Stimulated activated CD4-positive, alpha-beta T cell treated with anti-CD3 and anti-CD28 coated beads, Interleukin-4, amount 100 ng/mL, for 1 hour (primary cell): ENCODE results near the gene IL12RB2.

Experiments used
- DNase-seq: peaks from one replicate; pipeline ENCODE4 v3.0.0-alpha.2; 2020

The IL12RB2 gene

GRCh38 chr1:67348586-67349252, 41.0 kb downstream of the IL12RB2 start:
- no peak for DNase-seq

GRCh38 chr1:67350783-67351182, 43.1 kb downstream of the IL12RB2 start:
- no peak for DNase-seq

DNA sequence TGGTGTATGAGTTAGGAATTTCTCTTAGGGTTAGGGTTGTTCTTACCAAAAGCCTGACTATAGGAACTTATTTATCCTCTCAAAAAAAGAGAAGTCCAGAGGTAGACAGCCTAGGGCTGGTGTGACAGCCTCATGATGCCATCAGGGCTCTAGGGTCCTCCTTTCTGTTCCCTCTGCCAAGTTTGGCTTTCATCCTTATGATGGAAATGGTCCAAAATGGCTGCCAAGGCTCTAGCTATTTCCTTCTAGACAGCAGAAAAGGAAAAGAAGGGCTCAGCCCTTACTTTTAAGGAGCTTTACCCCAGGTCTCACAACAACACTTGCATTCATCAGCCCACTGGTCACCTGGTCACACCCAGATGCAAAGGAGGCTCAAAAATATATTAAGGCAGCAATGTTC, 44.5 kb downstream of the IL12RB2 start:
- DNase-seq: no peak

- no peak for DNase-seq
These were observed 48.2 kb downstream of the IL12RB2 start for GRCh38 chr1:67355745-67356424.

- DNase-seq: no peak
These were observed 51.9 kb downstream of the IL12RB2 start for GRCh38 chr1:67359592-67359991.

- DNase-seq: no peak
These were observed 54.0 kb downstream of the IL12RB2 start for GRCh38 chr1:67361641-67362040.

GRCh38 chr1:67367370-67368045, 59.8 kb downstream of the IL12RB2 start:
- DNase-seq: no peak

DNA sequence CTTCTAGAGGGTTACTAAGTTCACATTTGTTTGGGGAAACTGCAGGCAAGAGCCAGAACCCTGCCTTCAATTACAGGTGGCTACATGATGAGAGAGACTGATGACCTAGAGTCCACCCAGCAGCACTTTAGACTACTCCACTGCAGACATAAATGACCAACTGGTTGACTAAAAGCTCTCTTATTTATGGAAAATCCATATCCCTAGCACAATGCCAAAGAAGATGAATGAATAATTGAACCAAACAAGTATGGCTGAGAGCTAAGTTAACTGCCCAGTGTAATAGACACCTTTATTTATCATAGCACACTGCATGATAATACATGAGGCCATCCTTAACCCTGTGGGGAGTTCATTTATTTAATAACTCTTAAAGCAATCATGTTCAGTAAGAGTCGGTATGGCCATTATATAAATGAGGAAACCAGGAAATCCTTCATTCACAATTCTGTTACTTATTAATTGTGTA, 60.4 kb downstream of the IL12RB2 start:
- DNase-seq: no peak

- DNase-seq: no peak
These were observed 63.4 kb downstream of the IL12RB2 start for GRCh38 chr1:67371043-67371442.

DNA sequence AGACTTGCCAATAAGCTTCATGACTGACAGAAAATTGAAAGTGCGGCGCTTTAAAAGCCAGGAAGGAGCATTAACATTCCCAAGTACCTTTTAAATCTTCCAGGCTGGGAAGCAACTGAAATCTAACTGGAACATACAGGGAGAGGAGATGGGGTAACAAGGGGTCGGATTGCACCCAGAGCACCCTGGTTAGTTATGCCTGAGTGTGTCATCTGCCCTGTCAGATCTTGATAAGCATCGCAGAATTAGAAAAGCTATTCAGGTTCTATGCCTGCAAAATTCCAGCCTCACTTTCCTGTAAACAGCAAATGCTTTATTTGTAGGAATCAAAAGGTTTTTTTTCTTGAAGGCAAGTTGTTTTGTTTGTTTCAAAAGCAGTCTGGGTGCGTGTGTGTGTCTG, 64.0 kb downstream of the IL12RB2 start:
- DNase-seq: no peak

DNA sequence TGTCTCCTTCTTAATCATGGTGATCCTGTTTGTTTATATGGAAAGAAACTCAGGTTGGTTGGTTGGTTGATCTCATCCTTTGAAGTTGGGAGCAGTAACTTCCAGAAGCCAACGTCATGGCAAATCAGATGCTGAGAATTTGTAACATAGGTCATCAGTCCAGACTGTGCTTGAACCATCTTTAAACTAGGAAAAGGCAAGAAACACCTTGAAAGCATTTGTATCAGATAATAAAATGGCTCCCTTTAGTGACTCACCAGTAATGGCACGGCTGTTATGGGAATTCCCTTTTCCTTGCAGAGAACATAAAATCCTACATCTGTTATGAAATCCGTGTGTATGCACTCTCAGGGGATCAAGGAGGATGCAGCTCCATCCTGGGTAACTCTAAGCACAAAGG, 64.5 kb downstream of the IL12RB2 start:
- DNase-seq: no peak

GRCh38 chr1:67372898-67373297, 65.2 kb downstream of the IL12RB2 start:
- DNase-seq: no peak

DNA sequence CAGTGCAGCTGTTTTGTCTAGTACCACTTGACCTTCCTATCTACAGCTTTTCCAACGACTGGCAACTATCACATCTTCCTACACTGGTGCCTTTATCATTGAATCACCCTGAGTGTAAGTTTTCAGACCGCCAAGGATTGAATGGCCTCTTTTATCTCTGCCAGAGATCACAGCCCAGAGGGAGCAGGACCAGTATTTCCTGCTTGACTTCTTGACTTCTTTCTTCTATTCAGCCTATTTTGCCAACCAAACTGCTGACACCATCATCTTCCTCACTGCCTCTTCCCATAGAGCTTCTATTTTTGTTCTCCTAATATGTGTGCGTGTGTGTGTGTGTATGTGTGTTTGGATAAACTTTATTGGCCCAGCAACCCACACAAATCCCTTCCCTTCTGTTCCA, 68.7 kb downstream of the IL12RB2 start:
- DNase-seq: no peak

- DNase-seq: no peak
These were observed 69.6 kb downstream of the IL12RB2 start for GRCh38 chr1:67377253-67377652.

- no peak for DNase-seq
These were observed 73.5 kb downstream of the IL12RB2 start for GRCh38 chr1:67381154-67381553.

DNA sequence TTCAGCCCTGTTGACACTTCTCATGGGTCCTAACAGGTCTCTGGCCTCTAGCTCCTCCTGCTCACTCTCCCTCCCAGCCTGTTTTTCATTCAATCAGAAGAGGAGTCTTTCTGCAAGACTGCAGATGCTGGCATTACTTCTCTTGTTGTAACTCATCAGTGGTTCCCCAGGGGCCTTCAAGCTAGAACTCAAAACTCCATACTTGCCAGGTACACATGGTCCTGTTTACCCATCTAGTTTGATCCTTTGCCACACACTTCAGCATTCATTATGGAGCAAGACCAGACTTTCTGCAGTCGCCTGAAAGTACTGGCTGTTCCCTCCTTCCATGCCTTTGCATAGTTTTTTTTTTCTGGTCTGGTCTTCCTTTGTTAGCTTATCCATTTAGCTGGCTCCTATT, 74.6 kb downstream of the IL12RB2 start:
- no peak for DNase-seq

DNA sequence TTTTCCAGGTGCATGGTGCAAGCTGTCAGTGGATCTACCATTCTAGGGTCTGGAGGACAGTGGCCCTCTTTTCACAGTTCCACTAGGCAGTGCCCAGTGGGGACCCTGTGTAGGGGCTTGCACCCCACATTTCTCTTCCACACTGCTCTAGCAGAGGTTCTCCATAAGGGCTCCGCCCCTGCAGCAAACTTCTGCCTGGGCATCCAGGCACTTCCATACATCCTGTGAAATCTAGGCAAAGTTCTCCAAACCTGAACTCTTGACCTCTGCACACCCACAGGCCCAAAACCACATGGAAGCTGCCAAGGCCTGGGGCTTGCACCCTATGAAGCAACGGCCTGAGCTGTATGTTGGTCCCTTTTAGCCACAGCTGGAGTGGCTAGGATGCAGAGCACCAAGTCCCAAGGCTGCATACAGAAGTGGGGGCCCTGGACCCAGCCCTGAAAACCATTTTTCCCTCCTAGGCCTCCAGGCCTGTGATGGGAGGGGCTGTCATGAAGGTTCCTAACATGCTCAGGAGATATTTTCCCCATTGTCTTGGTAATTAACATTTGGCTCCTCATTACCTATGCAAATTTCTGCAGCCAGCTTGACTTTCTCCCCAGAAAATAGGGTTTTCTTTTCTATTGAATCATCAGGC, 76.4 kb downstream of the IL12RB2 start:
- DNase-seq: no peak

DNA sequence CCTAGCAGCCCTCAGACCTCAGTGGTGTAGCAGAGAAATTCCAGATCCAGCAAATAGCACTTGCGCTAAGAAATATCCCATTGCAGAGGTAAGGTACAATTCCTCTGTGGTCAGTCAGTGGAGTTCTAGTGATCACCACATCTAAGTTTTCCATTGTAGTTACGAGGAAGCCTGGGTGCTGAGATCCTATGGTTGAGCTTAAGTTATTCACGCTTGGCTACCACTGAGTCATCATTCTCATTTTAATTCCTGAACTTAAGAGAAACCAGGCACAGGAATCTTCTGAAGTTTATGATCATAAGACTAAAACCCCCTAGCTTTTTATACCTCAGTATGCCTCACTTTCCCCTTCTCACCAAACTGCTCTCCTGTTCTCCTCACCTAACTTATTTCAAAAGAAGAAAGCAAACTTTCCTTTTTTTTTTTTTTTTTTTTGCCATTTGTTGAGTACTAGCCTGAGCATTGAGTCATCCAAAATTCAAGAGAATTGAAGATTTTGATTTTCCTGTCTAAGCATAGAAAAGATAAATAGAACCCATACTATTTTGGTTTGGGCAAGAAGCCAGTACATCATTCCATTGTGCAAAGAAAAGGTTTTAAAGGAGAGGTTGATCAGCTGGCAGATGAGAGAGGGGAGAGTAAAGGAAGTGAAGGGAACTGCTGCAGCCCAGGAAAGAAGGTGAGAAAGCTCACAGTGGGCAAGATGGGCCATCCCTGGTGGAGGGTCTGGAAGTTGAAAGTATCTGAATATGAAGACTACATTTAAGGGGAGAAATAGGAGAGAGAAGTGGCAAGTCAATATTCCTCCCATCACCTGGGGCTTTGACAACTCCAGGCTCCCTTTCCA, 82.6 kb downstream of the IL12RB2 start:
- DNase-seq: no peak

DNA sequence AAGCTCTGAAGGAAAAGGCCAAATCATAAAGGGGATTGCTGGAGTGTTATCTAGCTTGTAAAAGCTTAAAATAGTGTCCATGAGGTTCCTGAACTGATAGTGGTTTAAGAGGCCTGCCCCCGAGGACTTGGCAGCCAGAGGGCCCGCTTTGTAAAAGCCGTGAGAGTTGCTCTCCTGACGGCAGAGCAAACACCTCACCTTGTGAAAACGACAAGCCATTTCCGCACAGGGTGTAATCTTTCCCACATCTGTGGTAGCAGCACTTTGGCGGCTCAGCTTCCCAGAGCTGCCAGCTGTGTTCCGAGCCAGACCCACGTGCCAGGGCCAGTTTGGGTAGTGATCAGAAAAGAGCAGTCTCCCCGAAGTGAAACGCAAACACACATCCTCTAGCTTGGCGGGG, 85.6 kb downstream of the IL12RB2 start:
- no peak for DNase-seq

DNA sequence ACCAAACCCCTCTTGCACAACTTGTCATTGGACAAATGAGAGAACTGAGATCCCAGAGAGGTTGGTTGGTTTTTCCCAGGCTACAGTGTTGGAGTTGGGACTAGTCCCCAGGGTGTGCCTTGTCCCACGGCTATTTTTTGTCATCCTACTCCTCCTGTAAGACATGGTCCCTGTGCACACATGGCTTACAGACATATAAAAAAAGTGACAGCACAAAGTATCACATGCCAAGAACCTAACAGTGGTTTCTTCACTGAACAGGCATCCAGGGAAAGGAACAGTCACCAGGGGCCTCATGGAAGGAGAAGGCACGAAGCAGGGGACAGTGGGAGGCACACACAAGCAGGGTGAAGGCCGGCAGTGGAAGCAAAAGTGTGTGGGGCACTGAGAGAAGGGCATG, 86.1 kb downstream of the IL12RB2 start:
- DNase-seq: no peak

- no peak for DNase-seq
These were observed 86.9 kb downstream of the IL12RB2 start for GRCh38 chr1:67394548-67394947.

DNA sequence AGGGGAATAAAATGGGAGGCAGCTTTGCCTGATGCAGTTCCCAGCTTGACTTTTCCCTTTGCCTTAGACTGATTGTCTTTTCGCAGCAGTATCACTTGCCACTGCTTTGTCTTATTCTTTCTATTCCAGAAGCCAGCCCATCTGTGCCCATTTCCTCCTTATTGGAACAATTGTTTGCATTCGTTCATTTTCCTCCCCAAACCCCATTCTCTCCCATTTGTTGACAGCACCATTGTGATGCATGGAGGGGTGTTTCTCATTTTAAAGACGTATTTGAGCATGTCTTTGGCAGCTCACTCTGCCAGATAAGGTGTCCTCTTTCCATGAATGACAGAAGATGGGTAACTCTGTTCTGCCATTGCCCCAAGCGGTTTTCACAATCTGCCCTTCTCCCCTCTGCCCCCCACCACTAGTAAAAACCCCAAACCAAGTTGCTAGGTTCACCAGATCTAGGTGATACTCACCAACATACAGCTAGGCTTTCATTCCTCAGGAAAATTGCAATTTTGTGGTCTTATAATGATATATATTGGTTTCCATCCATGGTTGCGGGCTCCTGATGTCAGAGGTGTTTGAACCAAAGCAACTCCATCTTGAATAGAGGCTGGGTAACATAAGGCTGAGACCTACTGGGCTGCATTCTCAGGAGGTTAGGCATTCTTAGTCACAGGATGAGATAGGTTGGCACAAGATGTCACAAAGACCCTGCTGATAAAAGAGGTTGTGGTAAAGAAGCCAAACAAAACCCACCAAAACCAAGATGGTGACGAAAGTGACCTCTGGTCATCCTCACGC, 91.7 kb downstream of the IL12RB2 start:
- DNase-seq: no peak
